Measurements from ENCODE around the gene UCHL3. TPM values are rescaled to one million over a fixed set of nuclear protein-coding genes. Genes with fewer than 3 reads are reported as not detected.

The UCHL3 gene
- total and polyA plus RNA-seq, 9 of the 15 experiments (the other 6 are each of a cell fraction or from before 2014, with no cell fraction given): 42.2 to 112 (median 85.4) TPM

- TF ChIP-seq USF2 (CRISPR knock-in tag; IDR thresholded peaks at IDR 0.05): no peak
- 0 out of 2 replicates have a peak, but pooled peaks have one; percentile 15 for TF ChIP-seq GABPA (tag; conservative IDR thresholded peaks at IDR 0.05; ENCODE audit: low read depth)
- no peak for TF ChIP-seq E2F8 (IDR thresholded peaks at IDR 0.05; ENCODE audit: low read depth, partially characterized antibody)
- TF ChIP-seq SNIP1 (IDR thresholded peaks at IDR 0.05; ENCODE audit: low read depth): no peak
- no peak for TF ChIP-seq HOMEZ (CRISPR knock-in tag; IDR thresholded peaks at IDR 0.05)
- TF ChIP-seq CXXC5 (CRISPR knock-in tag; IDR thresholded peaks at IDR 0.05): 0 out of 2 replicates have a peak, but pooled peaks have one; percentile 0
- TF ChIP-seq HMG20B (CRISPR knock-in tag; IDR thresholded peaks at IDR 0.05): no peak
- no peak for TF ChIP-seq ZBTB11 (CRISPR knock-in tag; IDR thresholded peaks at IDR 0.05)
- no peak for TF ChIP-seq GTF2B (IDR thresholded peaks at IDR 0.05; ENCODE audit: extremely low read depth, insufficient read length)
- peak; percentile 66 for TF ChIP-seq VEZF1 (CRISPR knock-in tag; IDR thresholded peaks at IDR 0.05)
- TF ChIP-seq E2F6 (IDR thresholded peaks at IDR 0.05; ENCODE audit: borderline replicate concordance in 1 of 2, extremely low read depth in 1 of 2, insufficient read depth in 1 of 2, insufficient read length in 1 of 2, low read depth in 1 of 2, low read length in 1 of 2, poor library complexity in 1 of 2, severe bottlenecking in 1 of 2): peak in 1 of 2 experiments; percentile 55
These were observed 86.3 kb downstream of the UCHL3 start, which contains the start of gene LMO7 (continued) for GRCh38 chr13:75635828-75636435.

Measured in K562 (cell line).